Mesendoderm (in vitro differentiated cells): ENCODE measurements around the gene MEX3A.
A peak's percentile ranks its signal among the peaks of the same experiment; 100 is the strongest.
"Not testable (repeated sequence)": the region's sequence is repeated elsewhere in the genome, so short reads cannot be mapped to it uniquely, and the experiment has no call there.

Experiments
- DNase-seq: peaks from one replicate; pipeline ENCODE4 v3.0.0; 2013
- H2AK5ac ChIP-seq: 2 replicates; pipeline ENCODE4 v1.6.1; 2013; ENCODE audit warnings: low read length, inconsistent platforms
- H2BK120ac ChIP-seq: 2 replicates; pipeline ENCODE4 v1.6.1; 2013; ENCODE audit warnings: low read depth, mild to moderate bottlenecking, low read length, moderate library complexity, mixed read lengths
- H2BK15ac ChIP-seq: replicated peaks from 2 replicates; pipeline ENCODE4 v1.6.1; 2013; ENCODE audit warnings: low read depth, mild to moderate bottlenecking, moderate library complexity
- H2BK5ac ChIP-seq: 2 replicates; pipeline ENCODE4 v1.6.1; 2013; ENCODE audit warnings: low read length, inconsistent platforms
- H3K18ac ChIP-seq: 2 replicates; pipeline ENCODE4 v1.6.1; 2013; ENCODE audit warnings: mild to moderate bottlenecking, low read length, mixed read lengths
- H3K23ac ChIP-seq: one replicate; pipeline ENCODE4 v1.6.1; 2013; ENCODE audit warnings: low read length
- H3K27ac ChIP-seq: 2 replicates; pipeline ENCODE4 v1.5.1; 2013; ENCODE audit warnings: low read depth, mild to moderate bottlenecking, inconsistent platforms, low read length, moderate library complexity
- H3K27me3 ChIP-seq: 2 replicates; pipeline ENCODE4 v1.6.1; 2013; ENCODE audit warnings: low read length, control low read depth, mild to moderate bottlenecking, inconsistent platforms; ENCODE audit not compliant: insufficient read depth, poor library complexity
- H3K36me3 ChIP-seq: 2 replicates; pipeline ENCODE4 v1.6.1; 2013; ENCODE audit warnings: low read length, inconsistent platforms; ENCODE audit not compliant: control insufficient read depth, insufficient read depth
- H3K4ac ChIP-seq: one replicate; pipeline ENCODE4 v1.6.1; 2013; ENCODE audit warnings: low read depth, mild to moderate bottlenecking, low read length, moderate library complexity
- H3K4me1 ChIP-seq: 2 replicates; pipeline ENCODE4 v1.6.1; 2013; ENCODE audit warnings: low read depth, low read length, inconsistent platforms; ENCODE audit not compliant: control insufficient read depth
- H3K4me2 ChIP-seq: 2 replicates; pipeline ENCODE4 v1.6.1; 2013; ENCODE audit warnings: low read length
- H3K4me3 ChIP-seq: 2 replicates; pipeline ENCODE4 v1.5.1; 2013; ENCODE audit warnings: mild to moderate bottlenecking, low read length
- H3K56ac ChIP-seq: one replicate; pipeline ENCODE4 v1.6.1; 2013; ENCODE audit warnings: low read length
- H3K79me1 ChIP-seq: 2 replicates; pipeline ENCODE4 v1.6.1; 2013; ENCODE audit warnings: low read length, inconsistent platforms
- H3K79me2 ChIP-seq: 2 replicates; pipeline ENCODE4 v1.6.1; 2013; ENCODE audit warnings: mild to moderate bottlenecking, low read length; ENCODE audit not compliant: control insufficient read depth, insufficient read depth
- H3K9ac ChIP-seq: 2 replicates; pipeline ENCODE4 v1.6.1; 2013; ENCODE audit warnings: low read length, inconsistent platforms
- H4K5ac ChIP-seq: one replicate; pipeline ENCODE4 v1.6.1; 2013; ENCODE audit warnings: low read length
- H4K8ac ChIP-seq: one replicate; pipeline ENCODE4 v1.6.1; 2013; ENCODE audit warnings: low read depth, mild to moderate bottlenecking, control low read depth, low read length, moderate library complexity
- WGBS: extraction: QIAGEN DNeasy Blood & Tissue Kit; methylation state at CpG from one replicate; pipeline ENCODE4 v1.1.7; 2013; ENCODE audit warnings: low lambda C conversion rate, missing lambda C conversion rate; ENCODE audit not compliant: insufficient coverage; ENCODE audit errors: extremely low coverage; 5-methylcytosine and 5-hydroxymethylcytosine counted together

The MEX3A gene

DNA sequence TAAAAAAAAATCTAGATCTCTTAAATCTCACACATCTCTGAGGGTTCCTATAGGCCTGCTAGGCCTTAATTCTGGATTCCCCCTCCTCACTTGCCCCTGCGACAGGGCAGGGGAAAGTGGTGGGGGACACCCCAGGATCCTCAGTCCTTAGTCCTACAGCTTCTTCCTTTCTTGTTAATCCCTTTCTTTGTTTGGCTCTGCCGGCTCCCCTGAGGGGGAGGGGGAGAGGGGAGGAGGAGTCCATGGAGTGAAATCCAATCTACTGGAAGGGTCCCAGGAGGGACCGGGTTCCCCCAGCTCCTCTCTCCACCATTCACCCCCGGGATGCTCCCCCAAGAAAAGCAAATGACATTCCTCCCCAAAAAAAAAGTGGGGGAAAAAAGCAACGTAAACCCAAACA, 8.5 kb downstream of the MEX3A start:
- no peak overlapping the region for H4K5ac ChIP-seq
- H3K79me2 ChIP-seq, result peaks cover 35% of the 10 kb centered on the region
- no peak overlapping the region for H3K4me3 ChIP-seq
- H3K56ac ChIP-seq, result no peak overlapping the region
- H2AK5ac ChIP-seq, result no peak overlapping the region
- no peak overlapping the region for H2BK15ac ChIP-seq
- H2BK120ac ChIP-seq, result no peak overlapping the region
- H3K4me2 ChIP-seq, result no peak overlapping the region
- DNase-seq, result peak; percentile 92
- no peak overlapping the region for H4K8ac ChIP-seq
- H3K23ac ChIP-seq, result no peak overlapping the region
- H3K27ac ChIP-seq, result no peak overlapping the region
- H2BK5ac ChIP-seq, result no peak overlapping the region
- WGBS, result no CpG with 5 or more reads among the region's 5 CpGs
- no peak overlapping the region for H3K4ac ChIP-seq
- no peak overlapping the region for H3K9ac ChIP-seq
- H3K79me1 ChIP-seq, result peaks cover 25% of the 10 kb centered on the region
- H3K27me3 ChIP-seq, result no peaks in the 10 kb centered on the region
- H3K18ac ChIP-seq, result no peak overlapping the region
- peaks cover 42% of the 10 kb centered on the region for H3K4me1 ChIP-seq
- peaks cover 5% of the 10 kb centered on the region for H3K36me3 ChIP-seq

DNA sequence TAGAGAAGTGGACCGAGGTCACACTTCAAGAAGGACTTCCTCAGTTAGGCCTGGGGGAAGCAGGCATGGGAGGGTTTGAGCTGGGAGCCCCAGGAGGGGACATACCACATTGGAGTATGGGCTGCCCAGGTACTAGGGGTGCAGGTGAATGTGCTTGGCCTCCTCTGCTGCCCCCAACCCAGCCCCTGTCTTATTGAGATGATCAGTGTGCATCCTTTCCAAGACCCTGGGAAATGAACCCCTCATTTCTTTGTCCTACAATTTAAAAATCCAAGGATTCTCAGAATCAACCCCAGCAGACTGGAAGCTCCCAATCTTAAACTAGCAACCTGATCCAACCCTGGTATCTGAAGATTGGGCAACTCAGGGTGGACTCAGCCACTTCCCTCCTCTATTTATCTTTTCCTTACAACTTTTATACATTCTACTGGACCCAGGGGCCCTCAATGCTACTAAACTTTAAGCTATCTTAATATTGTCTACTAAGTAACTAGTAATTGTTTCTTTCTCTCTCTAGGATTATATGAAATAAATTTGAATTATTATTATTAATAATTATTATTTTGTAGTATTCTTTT, 9.1 kb downstream of the MEX3A start:
- H4K8ac ChIP-seq, result no peak overlapping the region
- peaks cover 30% of the 10 kb centered on the region for H3K79me2 ChIP-seq
- no peak overlapping the region for H2BK120ac ChIP-seq
- no peak overlapping the region for H3K18ac ChIP-seq
- H4K5ac ChIP-seq, result no peak overlapping the region
- no peak overlapping the region for H2BK5ac ChIP-seq
- no peak overlapping the region for H3K56ac ChIP-seq
- WGBS, result no CpG with 5 or more reads among the region's 1 CpG
- H2AK5ac ChIP-seq, result no peak overlapping the region
- no peak overlapping the region for H3K4me3 ChIP-seq
- no peaks in the 10 kb centered on the region for H3K27me3 ChIP-seq
- H3K9ac ChIP-seq, result no peak overlapping the region
- no peak overlapping the region for H3K4ac ChIP-seq
- no peak for DNase-seq
- no peak overlapping the region for H2BK15ac ChIP-seq
- peaks cover 21% of the 10 kb centered on the region for H3K79me1 ChIP-seq
- peaks cover 36% of the 10 kb centered on the region for H3K4me1 ChIP-seq
- no peak overlapping the region for H3K4me2 ChIP-seq
- H3K23ac ChIP-seq, result no peak overlapping the region
- peaks cover 5% of the 10 kb centered on the region for H3K36me3 ChIP-seq
- H3K27ac ChIP-seq, result no peak overlapping the region

DNA sequence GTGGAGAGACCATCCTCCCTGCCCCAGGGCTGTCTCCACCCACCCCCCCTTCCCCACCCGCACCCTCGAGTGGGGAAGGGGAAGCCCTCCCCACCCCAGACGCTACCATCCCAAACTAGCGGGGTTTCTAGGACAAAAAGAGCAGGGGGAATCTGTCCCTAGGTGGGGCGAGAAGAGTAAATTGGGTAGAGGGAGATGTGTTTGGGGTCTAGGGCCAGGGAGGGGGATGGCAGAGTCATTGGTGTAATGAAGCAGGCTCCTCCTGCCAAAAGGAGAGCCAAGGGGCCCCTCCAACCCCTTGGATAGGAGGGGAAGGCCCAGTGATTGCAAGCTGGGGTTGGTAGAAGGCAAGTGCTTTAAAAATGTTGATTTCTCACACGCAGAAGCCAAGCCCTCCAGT, 10.0 kb downstream of the MEX3A start:
- Histone ChIP-seq H3K4me2 (no peak overlapping the region), H3K9ac (no peak overlapping the region), H2AK5ac (no peak overlapping the region), H3K27ac (no peak overlapping the region), H2BK5ac (no peak overlapping the region), H2BK120ac (no peak overlapping the region), H4K5ac (no peak overlapping the region), H2BK15ac (no peak overlapping the region), H3K23ac (no peak overlapping the region), H3K56ac (no peak overlapping the region), H3K4me3 (no peak overlapping the region), H4K8ac (no peak overlapping the region), H3K36me3 (peaks cover 5% of the 10 kb centered on the region), H3K27me3 (no peaks in the 10 kb centered on the region), H3K4ac (no peak overlapping the region), H3K18ac (no peak overlapping the region), H3K79me2 (peaks cover 20% of the 10 kb centered on the region), H3K4me1 (peaks cover 27% of the 10 kb centered on the region), H3K79me1 (peaks cover 13% of the 10 kb centered on the region)
- DNase-seq, result no peak
- no CpG with 5 or more reads among the region's 6 CpGs for WGBS

DNA sequence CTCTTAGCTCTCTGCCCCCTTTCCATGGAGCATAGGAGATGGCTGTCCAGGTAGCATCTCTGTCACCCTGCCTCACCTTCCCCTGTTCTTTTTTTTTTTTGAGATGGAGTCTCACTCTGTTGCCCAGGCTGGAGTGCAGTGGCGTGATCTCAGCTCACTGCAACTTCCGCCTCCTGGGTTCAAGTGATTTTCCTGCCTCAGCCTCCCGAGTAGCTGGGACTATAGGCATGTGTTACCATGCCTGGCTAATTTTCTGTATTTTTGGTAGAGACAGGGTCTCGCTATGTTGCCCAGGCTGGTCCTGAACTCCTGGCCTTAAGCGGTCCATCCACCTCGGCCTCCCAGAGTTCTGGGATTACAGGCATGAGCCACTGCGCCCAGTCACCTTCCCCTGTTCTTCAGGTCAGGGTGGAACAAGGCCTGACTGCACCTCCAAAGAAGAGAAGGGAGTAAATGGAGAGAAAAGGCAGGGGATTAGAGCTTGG, 10.9 kb downstream of the MEX3A start:
- H2BK5ac ChIP-seq, H3K27me3 ChIP-seq, H3K56ac ChIP-seq, H3K4me3 ChIP-seq, H2BK120ac ChIP-seq, H3K4me2 ChIP-seq, DNase-seq, H3K27ac ChIP-seq, H3K23ac ChIP-seq, H3K18ac ChIP-seq, H4K5ac ChIP-seq, H4K8ac ChIP-seq, H2AK5ac ChIP-seq, H3K36me3 ChIP-seq, H2BK15ac ChIP-seq, H3K4ac ChIP-seq, H3K79me1 ChIP-seq, H3K9ac ChIP-seq: not testable (repeated sequence)
- Histone ChIP-seq H3K79me2 (peaks cover 14% of the 10 kb centered on the region), H3K4me1 (peaks cover 21% of the 10 kb centered on the region)
- no CpG with 5 or more reads among the region's 7 CpGs for WGBS

DNA sequence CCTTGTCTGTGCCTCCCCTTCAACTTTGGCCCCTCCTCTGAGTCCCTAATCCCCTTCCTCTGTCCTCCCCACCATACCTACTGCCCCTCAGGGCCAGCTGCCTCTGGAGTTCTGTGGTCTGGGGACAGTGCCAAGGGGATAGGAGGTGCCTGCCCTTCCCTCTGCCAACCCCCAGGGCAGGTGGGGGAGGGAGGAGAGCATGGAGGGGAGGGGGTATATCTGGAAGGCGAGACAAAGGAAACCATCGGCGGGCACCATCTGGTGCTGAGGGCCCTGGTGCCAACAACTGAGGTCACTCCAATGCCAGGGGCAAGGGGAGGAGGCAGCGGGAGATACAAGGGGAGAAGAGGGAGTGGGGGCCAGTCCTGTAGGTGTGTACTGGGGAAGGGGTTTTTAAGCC, 11.7 kb downstream of the MEX3A start:
- Histone ChIP-seq H3K18ac (no peak overlapping the region), H2BK15ac (no peak overlapping the region), H3K4ac (no peak overlapping the region), H3K79me2 (peaks cover 6% of the 10 kb centered on the region), H3K27me3 (no peaks in the 10 kb centered on the region), H3K23ac (no peak overlapping the region), H4K5ac (no peak overlapping the region), H2AK5ac (no peak overlapping the region), H3K4me1 (peaks cover 15% of the 10 kb centered on the region), H2BK120ac (no peak overlapping the region), H3K79me1 (peaks cover 8% of the 10 kb centered on the region), H3K4me2 (no peak overlapping the region), H3K27ac (no peak overlapping the region), H3K9ac (no peak overlapping the region), H3K56ac (no peak overlapping the region), H4K8ac (no peak overlapping the region), H3K36me3 (no peaks in the 10 kb centered on the region), H3K4me3 (no peak overlapping the region), H2BK5ac (no peak overlapping the region)
- no peak for DNase-seq
- no CpG with 5 or more reads among the region's 4 CpGs for WGBS
